Inflammatory macrophage treated with lipopolysaccharide for 4 hours (primary cell): Measurements from ENCODE around the gene RSRP1.
A peak's percentile ranks its signal among the peaks of the same experiment; 100 is the strongest.

ENCODE experiments used
- DNase-seq: peaks from one replicate; pipeline ENCODE4 v3.0.0-alpha.2; 2020

Gene RSRP1

GRCh38 chr1:25217015-25217414 lies 30.2 kb downstream of the RSRP1 start:
- peak; percentile 16 for DNase-seq

DNA sequence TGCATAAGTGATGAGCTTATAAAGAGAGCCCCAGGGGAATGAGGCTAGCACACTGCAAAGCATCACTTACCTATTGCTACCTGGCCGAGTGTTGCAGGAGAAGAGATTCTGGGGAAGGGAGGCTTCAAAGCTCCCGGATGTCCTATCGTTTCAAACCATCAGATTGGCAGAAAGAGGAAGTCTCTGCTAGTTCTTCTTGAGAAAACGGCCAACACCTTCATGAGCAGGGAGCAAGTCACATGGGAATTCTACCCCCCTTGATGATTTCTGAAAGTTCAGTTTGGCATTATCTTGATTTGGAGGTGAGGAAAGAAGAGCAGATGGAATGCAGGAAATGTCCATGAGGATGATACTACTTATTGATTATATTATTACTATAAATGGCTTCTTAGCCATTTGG lies 31.1 kb downstream of the RSRP1 start:
- DNase-seq: no peak

DNA sequence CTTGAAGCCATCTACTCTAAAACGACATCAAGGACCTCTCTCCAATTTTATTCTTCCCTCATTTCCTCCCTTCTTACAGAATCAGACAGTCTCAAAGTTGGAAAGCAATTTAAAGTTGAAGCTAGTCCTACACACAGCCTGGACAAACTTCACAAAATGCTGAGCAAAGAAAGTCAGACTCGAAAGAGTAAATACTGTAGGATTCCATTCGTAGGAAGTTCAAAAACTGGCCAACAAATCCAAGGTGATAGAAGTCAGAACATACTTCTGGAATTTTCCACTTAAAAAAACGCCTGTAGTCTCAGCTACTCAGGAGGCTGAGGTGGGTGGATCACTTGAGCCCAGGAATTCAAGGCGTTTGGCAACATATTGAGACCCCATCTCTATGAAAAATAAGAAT lies 34.5 kb downstream of the RSRP1 start:
- no peak for DNase-seq

- no peak for DNase-seq
Measured at GRCh38 chr1:25210728-25211127, 36.5 kb downstream of the RSRP1 start.

GRCh38 chr1:25209516-25209915 lies 37.7 kb downstream of the RSRP1 start:
- DNase-seq: peak; percentile 30

DNA sequence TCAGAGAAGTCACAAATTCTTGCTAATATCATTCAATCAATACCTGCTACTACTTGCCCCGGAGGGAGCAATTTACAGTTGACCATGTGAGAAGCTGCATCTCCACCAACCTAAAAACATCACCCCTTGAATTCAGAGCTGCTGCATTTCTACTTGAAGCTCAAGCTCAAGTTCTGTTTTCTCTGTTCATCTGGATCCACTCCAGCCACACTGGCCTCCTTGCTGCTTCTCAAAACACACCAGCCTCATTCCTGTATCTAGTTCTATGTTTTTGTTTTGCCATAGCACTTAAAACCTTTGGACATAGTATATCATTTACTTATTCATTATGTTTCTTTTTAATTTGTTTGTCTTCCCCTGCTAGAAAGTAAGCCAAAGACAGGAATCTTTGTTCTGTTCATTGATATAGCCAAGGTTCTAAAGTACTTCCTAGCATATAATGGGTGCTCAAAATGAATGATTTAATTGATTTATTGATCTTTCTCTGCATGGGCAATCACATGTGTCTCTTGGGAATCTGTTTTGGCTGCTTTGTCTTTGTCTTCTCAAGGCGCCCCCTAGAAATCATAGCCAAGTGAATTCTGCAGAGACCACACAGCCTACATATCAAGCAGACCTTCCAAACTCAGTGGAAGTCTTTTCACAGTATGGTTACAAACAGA lies 38.6 kb downstream of the RSRP1 start:
- DNase-seq: no peak

DNA sequence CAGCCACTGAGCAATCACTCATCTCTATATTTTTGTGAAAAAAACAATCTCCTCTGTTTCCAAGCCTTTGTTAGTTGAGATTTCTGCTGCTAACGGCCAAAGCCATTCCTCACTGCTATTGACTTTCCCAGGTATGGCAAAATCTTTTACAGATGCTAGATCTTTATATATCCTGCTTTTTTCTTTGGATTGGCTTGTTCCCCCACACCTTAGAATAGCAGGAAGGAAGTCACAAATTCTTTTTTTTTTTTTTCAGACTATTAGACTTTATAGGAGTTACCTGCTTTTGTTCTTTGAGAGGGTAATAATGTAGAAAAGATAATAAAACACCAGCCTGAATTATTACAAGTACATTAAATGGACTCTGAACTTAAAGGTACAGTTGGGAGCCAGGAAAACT lies 39.2 kb downstream of the RSRP1 start:
- no peak for DNase-seq

- no peak for DNase-seq
Measured at GRCh38 chr1:25206201-25206600, 41.1 kb downstream of the RSRP1 start.

GRCh38 chr1:25205786-25206185 lies 41.5 kb downstream of the RSRP1 start:
- DNase-seq: no peak

GRCh38 chr1:25204797-25205480 lies 42.3 kb downstream of the RSRP1 start:
- DNase-seq: peak; percentile 59

GRCh38 chr1:25201006-25201405 lies 46.2 kb downstream of the RSRP1 start:
- no peak for DNase-seq

- no peak for DNase-seq
Measured at GRCh38 chr1:25199819-25200620, 47.2 kb downstream of the RSRP1 start.

GRCh38 chr1:25198663-25199252 lies 48.5 kb downstream of the RSRP1 start:
- DNase-seq: no peak

DNA sequence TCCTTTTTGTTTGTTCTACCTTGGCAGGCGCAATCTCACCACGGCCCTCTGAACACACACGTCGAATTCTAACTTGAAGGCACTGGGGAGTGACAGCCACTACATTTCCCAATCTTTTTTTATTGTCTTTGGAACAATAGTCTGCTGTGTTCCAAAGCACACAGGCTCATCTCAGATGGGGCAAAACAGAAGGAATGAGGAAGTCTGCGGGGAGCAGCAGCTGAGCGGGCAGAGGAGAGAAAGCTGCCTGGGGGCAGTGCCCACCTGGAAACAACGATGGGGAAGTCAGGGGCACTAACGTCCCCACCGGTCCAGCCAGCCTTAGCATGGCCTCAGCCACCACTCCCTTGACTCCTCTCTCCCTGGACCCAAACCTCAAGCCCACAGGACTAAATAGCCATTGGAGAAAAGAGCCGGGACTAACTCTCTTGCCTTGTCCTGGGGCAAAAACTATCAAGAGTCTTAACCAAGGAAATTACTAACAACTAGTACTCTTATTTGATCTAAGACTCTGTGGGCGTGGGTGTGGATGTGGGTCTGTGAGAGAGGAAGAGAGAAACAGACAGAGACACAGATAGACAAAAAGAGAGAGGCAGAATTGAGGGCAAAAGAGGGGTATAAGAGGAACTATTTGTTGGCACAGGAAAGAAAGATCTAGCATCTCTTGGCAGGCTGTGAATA lies 49.1 kb downstream of the RSRP1 start:
- DNase-seq: peak; percentile 8

DNA sequence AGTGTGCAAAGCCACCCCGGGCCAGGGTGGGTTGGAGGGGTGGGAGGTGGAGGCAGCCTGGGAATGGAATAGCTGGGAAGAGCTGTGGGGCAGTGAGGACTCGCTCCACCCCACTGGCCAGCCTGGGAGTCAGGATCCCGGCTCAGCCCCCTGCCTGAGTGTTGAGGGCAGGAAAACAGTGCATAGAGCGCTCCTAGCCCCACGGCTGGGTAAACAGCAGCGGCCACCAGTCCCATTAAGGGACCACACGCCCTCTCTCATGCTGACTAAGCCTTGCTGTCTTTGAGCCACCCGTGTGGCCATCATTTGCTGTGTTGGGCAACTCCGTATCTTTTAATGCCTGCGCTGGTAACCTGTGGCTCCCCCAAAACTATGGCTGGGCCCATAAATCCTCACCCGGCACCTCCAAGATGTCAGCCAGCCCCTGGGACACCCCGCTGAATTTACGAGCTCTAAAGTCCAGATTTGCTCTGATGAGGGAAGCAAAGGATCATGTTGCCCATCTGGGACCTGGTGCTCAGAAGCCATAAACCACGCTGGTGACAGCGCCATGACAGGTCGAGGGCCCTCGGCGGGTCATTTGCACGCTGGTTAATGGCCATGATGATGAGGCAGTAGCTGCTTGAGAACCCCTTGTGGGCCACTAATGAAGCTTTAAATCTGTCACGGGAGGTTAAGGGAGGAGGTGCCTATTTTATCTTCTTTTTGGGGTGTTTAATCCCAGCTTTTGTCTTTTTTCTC lies 49.8 kb downstream of the RSRP1 start:
- no peak for DNase-seq

DNA sequence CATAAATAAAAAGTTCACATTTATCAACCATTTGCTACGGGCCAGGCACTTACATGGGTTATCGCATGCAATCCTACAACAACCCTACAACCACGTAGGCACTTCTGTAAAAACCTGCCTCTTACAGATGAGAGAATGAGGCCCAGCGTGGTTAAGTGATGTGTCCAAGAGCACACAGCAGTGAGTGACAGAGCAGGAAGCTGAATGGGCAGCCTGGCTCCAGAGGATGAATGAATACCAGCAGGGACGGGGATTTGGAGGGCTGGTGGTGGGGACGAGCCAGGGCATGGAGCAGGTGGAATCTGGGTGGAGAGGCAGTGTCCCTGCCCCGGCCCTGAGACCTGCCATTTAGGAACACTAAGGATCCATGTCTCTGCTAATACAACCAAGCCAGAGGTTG lies 50.4 kb downstream of the RSRP1 start:
- no peak for DNase-seq

GRCh38 chr1:25195835-25196234 lies 51.4 kb downstream of the RSRP1 start:
- no peak for DNase-seq

- DNase-seq: no peak
Measured at GRCh38 chr1:25194572-25195020, 52.7 kb downstream of the RSRP1 start.

- DNase-seq: no peak
Measured at GRCh38 chr1:25194054-25194453, 53.2 kb downstream of the RSRP1 start.

- no peak for DNase-seq
Measured at GRCh38 chr1:25193229-25193628, 54.0 kb downstream of the RSRP1 start.
